Astrocyte (in vitro differentiated cells and primary cell): ENCODE measurements around the gene WSCD2. TPM values are rescaled to one million over a fixed set of nuclear protein-coding genes. Genes with fewer than 3 reads are reported as not detected.

ENCODE experiments used
- DNase-seq: peaks from one replicate; pipeline ENCODE4 v3.0.0-alpha.2; 2010; ENCODE audit warnings: low read depth
- FAIRE-seq: peaks from 2 replicates; lab custom pipeline; 2011; peaks lifted over from hg19 to GRCh38; lab: Jason Lieb, UNC
- H2AFZ ChIP-seq: 2 replicates; pipeline ENCODE4 v1.6.0; 2012; ENCODE audit warnings: low read depth, low read length, inconsistent platforms
- H3K27ac ChIP-seq: 2 replicates; pipeline ENCODE4 v1.5.1; 2011; ENCODE audit warnings: low read depth, low read length, inconsistent platforms
- H3K27me3 ChIP-seq: 2 replicates; pipeline ENCODE4 v1.6.0; 2011; ENCODE audit warnings: low read length, inconsistent platforms; ENCODE audit not compliant: insufficient read depth
- H3K36me3 ChIP-seq: 2 replicates; pipeline ENCODE4 v1.5.1; 2011; ENCODE audit warnings: low read length, inconsistent platforms; ENCODE audit not compliant: insufficient read depth
- H3K4me1 ChIP-seq: 2 replicates; pipeline ENCODE4 v1.5.1; 2011; ENCODE audit warnings: low read length, inconsistent platforms; ENCODE audit not compliant: insufficient read depth
- H3K4me2 ChIP-seq: 2 replicates; pipeline ENCODE4 v1.6.0; 2012; ENCODE audit warnings: low read length, inconsistent platforms
- H3K4me3 ChIP-seq: 2 replicates; pipeline ENCODE4 v1.5.1; 2011; ENCODE audit warnings: low read depth, mild to moderate bottlenecking, low read length, inconsistent platforms; ENCODE audit not compliant: insufficient read depth
- H3K79me2 ChIP-seq: 2 replicates; pipeline ENCODE4 v1.6.0; 2012; ENCODE audit warnings: mild to moderate bottlenecking, low read length, inconsistent platforms; ENCODE audit not compliant: insufficient read depth
- H3K9ac ChIP-seq: 2 replicates; pipeline ENCODE4 v1.6.0; 2012; ENCODE audit warnings: mild to moderate bottlenecking, low read length, inconsistent platforms
- H3K9me3 ChIP-seq: 2 replicates; pipeline ENCODE4 v1.5.1; 2012; ENCODE audit warnings: low read depth, mild to moderate bottlenecking, low read length, inconsistent platforms; ENCODE audit not compliant: insufficient read depth
- H4K20me1 ChIP-seq: 2 replicates; pipeline ENCODE4 v1.6.0; 2012; ENCODE audit warnings: low read length, inconsistent platforms; ENCODE audit not compliant: insufficient read depth
- H3K27ac Mint-ChIP-seq: one replicate; pipeline ENCODE4 v1.8.0; 2021; ENCODE audit warnings: mild to moderate bottlenecking, mixed read lengths; ENCODE audit not compliant: unreplicated experiment
- H3K27me3 Mint-ChIP-seq: one replicate; pipeline ENCODE4 v1.8.0; 2021; ENCODE audit warnings: low read depth, mixed read lengths; ENCODE audit not compliant: unreplicated experiment
- H3K36me3 Mint-ChIP-seq: one replicate; pipeline ENCODE4 v1.8.0; 2021; ENCODE audit warnings: low read depth, mixed read lengths; ENCODE audit not compliant: unreplicated experiment
- H3K4me1 Mint-ChIP-seq: one replicate; pipeline ENCODE4 v1.8.0; 2021; ENCODE audit warnings: low read depth, mixed read lengths; ENCODE audit not compliant: unreplicated experiment
- H3K4me3 Mint-ChIP-seq: one replicate; pipeline ENCODE4 v1.8.0; 2021; ENCODE audit warnings: mild to moderate bottlenecking, moderate library complexity, mixed read lengths; ENCODE audit not compliant: unreplicated experiment
- H3K9me3 Mint-ChIP-seq: one replicate; pipeline ENCODE4 v1.8.0; 2021; ENCODE audit warnings: mild to moderate bottlenecking, mixed read lengths; ENCODE audit not compliant: unreplicated experiment
- CTCF ChIP-seq: IDR thresholded peaks from 2 replicates; pipeline ENCODE4 v1.5.1; 2011; ENCODE audit warnings: low read depth, mild to moderate bottlenecking, inconsistent platforms, low read length, moderate library complexity; ENCODE audit not compliant: insufficient read depth
- EZH2 ChIP-seq: IDR thresholded peaks from 2 replicates; pipeline ENCODE4 v1.6.1; 2012; ENCODE audit warnings: mild to moderate bottlenecking, low read length, inconsistent platforms; ENCODE audit not compliant: insufficient read depth
- total RNA-seq: library from RNA; stranded (reverse); gene quantifications from 2 replicates; pipeline ENCODE4 v1.2.1, GENCODE V29; 2021

Gene WSCD2
- total RNA-seq, 1 donor from 2014 or later: 0.11 TPM

GRCh38 chr12:108231909-108232434, 102.9 kb downstream of the WSCD2 start:
- H3K27me3 Mint-ChIP-seq: peaks cover 33% of the 10 kb centered on the region
- H3K4me1 Mint-ChIP-seq: no peaks in the 10 kb centered on the region
- H3K4me1 ChIP-seq: no peaks in the 10 kb centered on the region
- no peaks in the 10 kb centered on the region for H3K36me3 ChIP-seq
- H3K4me3 Mint-ChIP-seq: no peak overlapping the region
- H3K4me3 ChIP-seq: no peak overlapping the region
- no peak overlapping the region for H3K27ac Mint-ChIP-seq
- TF ChIP-seq CTCF (no peak), EZH2 (no peak)
- FAIRE-seq: no peak
- no peak overlapping the region for H3K27ac ChIP-seq
- H3K9ac ChIP-seq: no peak overlapping the region
- H4K20me1 ChIP-seq: no peaks in the 10 kb centered on the region
- peaks cover 5% of the 10 kb centered on the region for H3K9me3 Mint-ChIP-seq
- H3K79me2 ChIP-seq: no peaks in the 10 kb centered on the region
- DNase-seq: no peak
- H3K4me2 ChIP-seq: no peak overlapping the region
- no peaks in the 10 kb centered on the region for H3K9me3 ChIP-seq
- no peak overlapping the region for H2AFZ ChIP-seq
- H3K27me3 ChIP-seq: peaks cover 4% of the 10 kb centered on the region
- no peaks in the 10 kb centered on the region for H3K36me3 Mint-ChIP-seq

DNA sequence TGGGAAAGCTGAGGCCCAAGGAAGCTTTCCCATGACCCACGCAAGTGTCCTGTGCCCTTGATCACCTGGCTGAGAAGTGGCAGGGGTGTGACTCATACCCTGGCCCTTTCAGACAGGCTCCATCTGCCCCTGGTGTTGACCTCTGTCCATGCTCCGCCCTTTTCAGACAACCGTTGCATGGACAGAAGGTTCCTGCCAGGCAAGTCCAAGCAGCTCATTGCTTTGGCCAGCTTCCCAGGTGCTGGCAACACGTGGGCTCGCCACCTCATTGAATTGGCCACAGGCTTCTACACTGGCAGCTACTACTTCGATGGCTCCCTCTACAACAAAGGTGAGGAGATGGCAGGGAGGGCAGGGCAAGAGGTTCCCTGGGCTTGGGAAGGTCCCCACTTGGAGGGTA, 103.5 kb downstream of the WSCD2 start:
- H3K27ac ChIP-seq: no peak overlapping the region
- H3K4me1 Mint-ChIP-seq: no peaks in the 10 kb centered on the region
- no peak overlapping the region for H3K4me3 ChIP-seq
- no peaks in the 10 kb centered on the region for H3K36me3 Mint-ChIP-seq
- no peak overlapping the region for H3K4me2 ChIP-seq
- H3K79me2 ChIP-seq: no peaks in the 10 kb centered on the region
- TF ChIP-seq EZH2: no peak
- TF ChIP-seq CTCF: no peak
- H3K27me3 Mint-ChIP-seq: peaks cover 34% of the 10 kb centered on the region
- H2AFZ ChIP-seq: no peak overlapping the region
- peaks cover 4% of the 10 kb centered on the region for H3K27me3 ChIP-seq
- H3K9ac ChIP-seq: no peak overlapping the region
- no peak overlapping the region for H3K4me3 Mint-ChIP-seq
- no peaks in the 10 kb centered on the region for H3K36me3 ChIP-seq
- no peaks in the 10 kb centered on the region for H4K20me1 ChIP-seq
- DNase-seq: no peak
- H3K4me1 ChIP-seq: no peaks in the 10 kb centered on the region
- peaks cover 8% of the 10 kb centered on the region for H3K9me3 Mint-ChIP-seq
- FAIRE-seq: no peak
- no peak overlapping the region for H3K27ac Mint-ChIP-seq
- H3K9me3 ChIP-seq: no peaks in the 10 kb centered on the region

DNA sequence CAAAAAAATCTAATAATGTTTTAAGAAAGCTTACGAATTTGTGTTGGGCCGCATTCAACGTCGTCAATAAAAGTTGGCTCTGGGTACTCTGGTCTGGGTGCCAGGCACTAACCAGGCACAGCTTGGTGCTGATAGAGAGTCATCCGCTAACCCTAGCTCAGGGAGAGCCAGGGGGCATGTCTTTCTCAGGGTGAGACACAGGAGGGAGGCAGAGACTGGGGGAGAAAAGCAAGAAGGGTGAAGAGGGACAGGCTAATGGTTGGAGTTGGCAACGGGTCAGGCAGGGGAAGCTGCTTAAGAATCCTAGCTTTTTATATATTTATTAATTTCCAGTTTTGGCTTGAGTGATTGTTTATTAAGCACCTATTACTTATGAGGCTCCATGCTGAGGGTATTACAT, 105.1 kb downstream of the WSCD2 start:
- H3K79me2 ChIP-seq: no peaks in the 10 kb centered on the region
- TF ChIP-seq EZH2: no peak
- no peak for TF ChIP-seq CTCF
- Mint-ChIP-seq H3K9me3 (peaks cover 7% of the 10 kb centered on the region), H3K27me3 (peaks cover 34% of the 10 kb centered on the region), H3K4me1 (no peaks in the 10 kb centered on the region), H3K4me3 (no peak overlapping the region), H3K27ac (no peak overlapping the region), H3K36me3 (no peaks in the 10 kb centered on the region)
- FAIRE-seq (no peak), DNase-seq (no peak)
- no peaks in the 10 kb centered on the region for H4K20me1 ChIP-seq
- H3K9ac ChIP-seq: no peak overlapping the region
- no peaks in the 10 kb centered on the region for H3K36me3 ChIP-seq
- no peaks in the 10 kb centered on the region for H3K4me1 ChIP-seq
- no peak overlapping the region for H3K4me3 ChIP-seq
- no peak overlapping the region for H2AFZ ChIP-seq
- H3K4me2 ChIP-seq: no peak overlapping the region
- H3K9me3 ChIP-seq: no peaks in the 10 kb centered on the region
- H3K27ac ChIP-seq: no peak overlapping the region
- H3K27me3 ChIP-seq: peaks cover 4% of the 10 kb centered on the region
